Naive B cell (primary cell): ENCODE data around the gene CTRB2. TPM values are rescaled to one million over a fixed set of nuclear protein-coding genes. Genes with fewer than 3 reads are reported as not detected.

Experiments
- ATAC-seq, 2 donors: fragments of 150-1000 bp; cut with Tn5 transposase; 2 replicates each; pipeline ENCODE4 v1.10.0; 2021; ENCODE audit warnings: low read depth in 2 of 2, mild to moderate bottlenecking in 2 of 2, moderate library complexity in 2 of 2
- DNase-seq: peaks from one replicate; pipeline ENCODE4 v3.0.0; 2022
- H3K27ac Mint-ChIP-seq, 6 donors: one replicate each; pipeline ENCODE4 v1.8.0; 2020 to 2022; ENCODE audit warnings: mild to moderate bottlenecking in 6 of 6, mixed read lengths in 6 of 6, moderate library complexity in 5 of 6, inconsistent platforms in 2 of 6
- H3K27me3 Mint-ChIP-seq, 3 donors: one replicate each; pipeline ENCODE4 v1.8.0; 2021 to 2022; ENCODE audit warnings: mixed read lengths in 3 of 3, mild to moderate bottlenecking in 1 of 3
- H3K36me3 Mint-ChIP-seq, 2 donors: one replicate each; pipeline ENCODE4 v1.8.0; 2020 to 2022; ENCODE audit warnings: mixed read lengths in 2 of 2, inconsistent platforms in 1 of 2, mild to moderate bottlenecking in 1 of 2
- H3K4me1 Mint-ChIP-seq, 3 donors: one replicate each; pipeline ENCODE4 v1.8.0; 2020 to 2022; ENCODE audit warnings: mixed read lengths in 3 of 3, inconsistent platforms in 1 of 3, mild to moderate bottlenecking in 1 of 3, moderate library complexity in 1 of 3
- H3K4me3 Mint-ChIP-seq, 8 donors: one replicate each; pipeline ENCODE4 v1.8.0; 2020 to 2022; ENCODE audit warnings: mild to moderate bottlenecking in 8 of 8, mixed read lengths in 8 of 8, moderate library complexity in 8 of 8, inconsistent platforms in 2 of 8
- H3K9me3 Mint-ChIP-seq, 7 donors: one replicate each; pipeline ENCODE4 v1.8.0; 2020 to 2022; ENCODE audit warnings: mixed read lengths in 7 of 7, mild to moderate bottlenecking in 5 of 7, inconsistent platforms in 2 of 7, moderate library complexity in 1 of 7
- polyA plus RNA-seq, 6 donors: library from polyadenylated mRNA; unstranded; fragments of 300-500 nt; fragmentation: Illumina TruSeq; gene quantifications; one replicate each; pipeline ENCODE4 v1.2.3, GENCODE V29; 2021; ENCODE audit warnings: low read depth in 6 of 6

Gene CTRB2
- polyA plus RNA-seq, 6 donors from 2014 or later: not detected

- H3K4me3 Mint-ChIP-seq: peak overlapping the region in 2 of 8 donors; percentile 5 to 29
- H3K4me1 Mint-ChIP-seq: no peaks in the 10 kb centered on the region
- peaks cover 4 to 19% (median 10%) of the 10 kb centered on the region in 3 donors for H3K27me3 Mint-ChIP-seq
- no peak overlapping the region for H3K27ac Mint-ChIP-seq
- DNase-seq: no peak
- ATAC-seq: no peak
- H3K36me3 Mint-ChIP-seq: peaks cover 13 to 31% of the 10 kb centered on the region in 2 donors
- H3K9me3 Mint-ChIP-seq: peaks cover 14 to 40% (median 32%) of the 10 kb centered on the region in 7 donors
Observed at GRCh38 chr16:75179208-75179607, 27.8 kb downstream of the CTRB2 start.

GRCh38 chr16:75176926-75177325 lies 30.0 kb downstream of the CTRB2 start:
- peak overlapping the region in 2 of 8 donors; percentile 30 to 35 for H3K4me3 Mint-ChIP-seq
- H3K27ac Mint-ChIP-seq: no peak overlapping the region
- no peaks in the 10 kb centered on the region for H3K4me1 Mint-ChIP-seq
- peaks cover 5 to 19% (median 11%) of the 10 kb centered on the region in 3 donors for H3K27me3 Mint-ChIP-seq
- no peak for ATAC-seq
- peaks cover 27 to 63% (median 55%) of the 10 kb centered on the region in 7 donors for H3K9me3 Mint-ChIP-seq
- peaks cover 34 to 54% of the 10 kb centered on the region in 2 donors for H3K36me3 Mint-ChIP-seq
- no peak for DNase-seq

- no peak overlapping the region for H3K4me3 Mint-ChIP-seq
- H3K9me3 Mint-ChIP-seq: peaks cover 27 to 81% (median 69%) of the 10 kb centered on the region in 7 donors
- peaks cover 0 to 19% (median 11%) of the 10 kb centered on the region in 3 donors for H3K27me3 Mint-ChIP-seq
- DNase-seq: no peak
- no peaks in the 10 kb centered on the region for H3K4me1 Mint-ChIP-seq
- no peak overlapping the region for H3K27ac Mint-ChIP-seq
- no peak for ATAC-seq
- H3K36me3 Mint-ChIP-seq: peaks cover 42 to 67% of the 10 kb centered on the region in 2 donors
Observed at GRCh38 chr16:75175074-75175473, 31.9 kb downstream of the CTRB2 start.

GRCh38 chr16:75172578-75172977 lies 34.4 kb downstream of the CTRB2 start:
- peaks cover 31 to 95% (median 83%) of the 10 kb centered on the region in 7 donors for H3K9me3 Mint-ChIP-seq
- H3K27ac Mint-ChIP-seq: peak overlapping the region in 1 of 6 donors; percentile 7
- H3K4me1 Mint-ChIP-seq: no peaks in the 10 kb centered on the region
- DNase-seq (no peak), ATAC-seq (no peak)
- H3K4me3 Mint-ChIP-seq: no peak overlapping the region
- peaks cover 59 to 76% of the 10 kb centered on the region in 2 donors for H3K36me3 Mint-ChIP-seq
- peaks cover 0 to 12% (median 11%) of the 10 kb centered on the region in 3 donors for H3K27me3 Mint-ChIP-seq

GRCh38 chr16:75169899-75170405 lies 37.0 kb downstream of the CTRB2 start:
- H3K4me3 Mint-ChIP-seq: no peak overlapping the region
- ATAC-seq (no peak), DNase-seq (no peak)
- H3K9me3 Mint-ChIP-seq: peaks cover 20 to 83% (median 71%) of the 10 kb centered on the region in 7 donors
- H3K27ac Mint-ChIP-seq: no peak overlapping the region
- no peaks in the 10 kb centered on the region for H3K4me1 Mint-ChIP-seq
- peaks cover 68 to 70% of the 10 kb centered on the region in 2 donors for H3K36me3 Mint-ChIP-seq
- H3K27me3 Mint-ChIP-seq: peaks cover 0 to 6% (median 0%) of the 10 kb centered on the region in 3 donors

- H3K27me3 Mint-ChIP-seq: no peaks in the 10 kb centered on the region
- peaks cover 0 to 8% (median 4%) of the 10 kb centered on the region in 3 donors for H3K4me1 Mint-ChIP-seq
- peaks cover 0 to 13% (median 4%) of the 10 kb centered on the region in 7 donors for H3K9me3 Mint-ChIP-seq
- no peak for DNase-seq
- H3K4me3 Mint-ChIP-seq: no peak overlapping the region
- H3K27ac Mint-ChIP-seq: peak overlapping the region in 1 of 6 donors; percentile 57
- peaks cover 20 to 24% of the 10 kb centered on the region in 2 donors for H3K36me3 Mint-ChIP-seq
- ATAC-seq: no peak
Observed at GRCh38 chr16:75160386-75160785, 46.6 kb downstream of the CTRB2 start.

Other genes starting within 250 kb of the CTRB2 start
- 10 to 100 TPM in 5 of 6 donors, 1 to 10 TPM in 1; 9.9 to 13.2 (median 12.3) TPM for gene WDR59, start 222.0 kb downstream of the CTRB2 start, polyA plus RNA-seq
- gene ZNRF1, start 208.1 kb downstream of the CTRB2 start, polyA plus RNA-seq: 1 to 10 TPM in 1 of 6 donors, not detected in 5; 1.1 TPM
- gene LDHD, start 90.4 kb downstream of the CTRB2 start, polyA plus RNA-seq: not detected
- gene ZFP1, start 58.6 kb downstream of the CTRB2 start, polyA plus RNA-seq: 10 to 100 TPM in 3 of 6 donors, 1 to 10 TPM in 3; 6.5 to 19.3 (median 10.0) TPM
- gene CTRB1, start 11.8 kb upstream of the CTRB2 start, polyA plus RNA-seq: not detected
- gene BCAR1, start 44.5 kb upstream of the CTRB2 start, polyA plus RNA-seq: not detected
- 10 to 100 TPM; 22.6 to 36.3 (median 31.6) TPM for gene CFDP1, start 226.3 kb upstream of the CTRB2 start, polyA plus RNA-seq